ENCODE measurements around the gene CLHC1.
"Not testable (repeated sequence)": the region's sequence is repeated elsewhere in the genome, so short reads cannot be mapped to it uniquely, and the experiment has no call there.

CLHC1 gene

DNA sequence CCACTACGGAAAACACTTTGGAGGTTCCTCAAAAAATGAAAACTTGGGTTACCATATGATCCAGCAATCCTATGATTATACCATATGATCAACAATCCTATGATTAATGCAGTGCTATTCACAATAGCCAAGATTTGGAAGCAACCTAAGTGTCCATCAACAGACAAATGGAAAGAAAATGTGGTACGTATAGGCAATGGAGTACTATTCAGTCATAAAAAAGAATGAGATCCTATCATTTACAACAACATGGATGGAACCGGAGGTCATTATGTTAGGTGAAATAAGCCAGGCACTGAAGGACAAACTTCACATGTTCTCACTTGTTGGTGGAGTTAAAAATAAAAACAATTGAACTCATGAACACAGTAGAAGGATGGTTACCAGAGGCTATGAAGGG lies 27.6 kb downstream of the CLHC1 start:
- no peak for DNase-seq (ENCODE audit: low read depth in 1 of 2, low spot score in 1 of 2)
- H3K27me3 ChIP-seq (ENCODE audit: insufficient read depth, poor library complexity, severe bottlenecking): no peaks in the 10 kb centered on the region
- TF ChIP-seq, protein P1, sequence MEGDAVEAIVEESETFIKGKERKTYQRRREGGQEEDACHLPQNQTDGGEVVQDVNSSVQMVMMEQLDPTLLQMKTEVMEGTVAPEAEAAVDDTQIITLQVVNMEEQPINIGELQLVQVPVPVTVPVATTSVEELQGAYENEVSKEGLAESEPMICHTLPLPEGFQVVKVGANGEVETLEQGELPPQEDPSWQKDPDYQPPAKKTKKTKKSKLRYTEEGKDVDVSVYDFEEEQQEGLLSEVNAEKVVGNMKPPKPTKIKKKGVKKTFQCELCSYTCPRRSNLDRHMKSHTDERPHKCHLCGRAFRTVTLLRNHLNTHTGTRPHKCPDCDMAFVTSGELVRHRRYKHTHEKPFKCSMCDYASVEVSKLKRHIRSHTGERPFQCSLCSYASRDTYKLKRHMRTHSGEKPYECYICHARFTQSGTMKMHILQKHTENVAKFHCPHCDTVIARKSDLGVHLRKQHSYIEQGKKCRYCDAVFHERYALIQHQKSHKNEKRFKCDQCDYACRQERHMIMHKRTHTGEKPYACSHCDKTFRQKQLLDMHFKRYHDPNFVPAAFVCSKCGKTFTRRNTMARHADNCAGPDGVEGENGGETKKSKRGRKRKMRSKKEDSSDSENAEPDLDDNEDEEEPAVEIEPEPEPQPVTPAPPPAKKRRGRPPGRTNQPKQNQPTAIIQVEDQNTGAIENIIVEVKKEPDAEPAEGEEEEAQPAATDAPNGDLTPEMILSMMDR (IDR thresholded peaks at IDR 0.05; ENCODE audit: insufficient read depth, low read length): no peak
- TF ChIP-seq GABPA (IDR thresholded peaks at IDR 0.05; ENCODE audit: low read depth): no peak
- H3K4me3 ChIP-seq (replicated peaks; ENCODE audit: insufficient read depth, low read length): no peak overlapping the region
- no peak overlapping the region for H3K27ac ChIP-seq (replicated peaks)

DNA sequence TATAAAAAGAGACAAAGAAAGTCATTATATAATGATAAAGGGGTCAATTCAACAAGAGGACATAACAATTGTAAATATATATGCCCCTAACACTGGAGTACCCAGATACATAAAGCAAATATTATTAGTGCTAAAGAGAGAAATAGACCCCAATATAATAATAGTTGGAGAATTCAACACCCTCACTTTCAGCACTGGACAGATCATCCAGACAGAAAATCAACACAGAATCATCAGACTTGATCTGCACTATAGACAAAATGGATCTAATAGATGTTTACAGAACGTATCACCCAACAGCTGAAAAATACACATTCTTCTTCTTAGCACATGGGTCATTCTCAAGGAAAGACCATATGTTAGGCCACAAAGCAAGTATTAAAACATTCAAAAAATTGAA lies 31.7 kb downstream of the CLHC1 start:
- no peak overlapping the region for H3K27ac ChIP-seq (replicated peaks)
- H3K4me3 ChIP-seq (replicated peaks; ENCODE audit: insufficient read depth, low read length): no peak overlapping the region
- no peak for DNase-seq (ENCODE audit: low read depth in 1 of 2, low spot score in 1 of 2)
- TF ChIP-seq GABPA (IDR thresholded peaks at IDR 0.05; ENCODE audit: low read depth) (no peak), POLR2AphosphoS5 (IDR thresholded peaks at IDR 0.05; ENCODE audit: low read depth) (no peak), SPI1 (IDR thresholded peaks at IDR 0.05; ENCODE audit: borderline replicate concordance, low read depth) (no peak)
- TF ChIP-seq, protein P1 (IDR thresholded peaks at IDR 0.05; ENCODE audit: insufficient read depth, low read length): no peak
- TF ChIP-seq, protein P2, sequence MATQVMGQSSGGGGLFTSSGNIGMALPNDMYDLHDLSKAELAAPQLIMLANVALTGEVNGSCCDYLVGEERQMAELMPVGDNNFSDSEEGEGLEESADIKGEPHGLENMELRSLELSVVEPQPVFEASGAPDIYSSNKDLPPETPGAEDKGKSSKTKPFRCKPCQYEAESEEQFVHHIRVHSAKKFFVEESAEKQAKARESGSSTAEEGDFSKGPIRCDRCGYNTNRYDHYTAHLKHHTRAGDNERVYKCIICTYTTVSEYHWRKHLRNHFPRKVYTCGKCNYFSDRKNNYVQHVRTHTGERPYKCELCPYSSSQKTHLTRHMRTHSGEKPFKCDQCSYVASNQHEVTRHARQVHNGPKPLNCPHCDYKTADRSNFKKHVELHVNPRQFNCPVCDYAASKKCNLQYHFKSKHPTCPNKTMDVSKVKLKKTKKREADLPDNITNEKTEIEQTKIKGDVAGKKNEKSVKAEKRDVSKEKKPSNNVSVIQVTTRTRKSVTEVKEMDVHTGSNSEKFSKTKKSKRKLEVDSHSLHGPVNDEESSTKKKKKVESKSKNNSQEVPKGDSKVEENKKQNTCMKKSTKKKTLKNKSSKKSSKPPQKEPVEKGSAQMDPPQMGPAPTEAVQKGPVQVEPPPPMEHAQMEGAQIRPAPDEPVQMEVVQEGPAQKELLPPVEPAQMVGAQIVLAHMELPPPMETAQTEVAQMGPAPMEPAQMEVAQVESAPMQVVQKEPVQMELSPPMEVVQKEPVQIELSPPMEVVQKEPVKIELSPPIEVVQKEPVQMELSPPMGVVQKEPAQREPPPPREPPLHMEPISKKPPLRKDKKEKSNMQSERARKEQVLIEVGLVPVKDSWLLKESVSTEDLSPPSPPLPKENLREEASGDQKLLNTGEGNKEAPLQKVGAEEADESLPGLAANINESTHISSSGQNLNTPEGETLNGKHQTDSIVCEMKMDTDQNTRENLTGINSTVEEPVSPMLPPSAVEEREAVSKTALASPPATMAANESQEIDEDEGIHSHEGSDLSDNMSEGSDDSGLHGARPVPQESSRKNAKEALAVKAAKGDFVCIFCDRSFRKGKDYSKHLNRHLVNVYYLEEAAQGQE (IDR thresholded peaks at IDR 0.05; ENCODE audit: insufficient replicate concordance, low read depth): peak; percentile 84
- H3K27me3 ChIP-seq (ENCODE audit: insufficient read depth, poor library complexity, severe bottlenecking): no peaks in the 10 kb centered on the region

DNA sequence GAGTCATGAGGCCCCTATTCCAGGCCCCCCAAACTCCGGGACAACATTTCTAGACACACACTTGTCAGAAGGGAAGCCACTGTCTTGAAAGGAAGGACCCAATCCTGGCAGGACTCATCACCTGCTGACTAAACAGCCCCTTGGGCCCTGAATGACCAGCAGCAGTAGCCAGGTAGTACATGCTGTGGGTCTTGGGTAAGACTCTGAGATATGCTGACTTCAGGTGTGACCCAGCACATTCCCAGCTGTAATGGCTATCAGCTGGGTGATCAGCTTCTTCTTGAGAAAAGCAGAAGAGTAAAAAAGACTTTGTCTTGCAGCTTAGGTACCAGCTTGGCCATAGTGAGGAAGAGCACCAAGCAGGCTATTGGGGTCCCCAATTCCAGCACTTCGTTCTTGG lies 35.6 kb downstream of the CLHC1 start:
- Histone ChIP-seq H3K27me3 (ENCODE audit: insufficient read depth, poor library complexity, severe bottlenecking) (no peaks in the 10 kb centered on the region), H3K4me3 (replicated peaks; ENCODE audit: insufficient read depth, low read length) (no peak overlapping the region), H3K27ac (replicated peaks) (no peak overlapping the region)
- no peak for TF ChIP-seq GABPA (IDR thresholded peaks at IDR 0.05; ENCODE audit: low read depth)
- TF ChIP-seq SPI1 (IDR thresholded peaks at IDR 0.05; ENCODE audit: borderline replicate concordance, low read depth): no peak
- TF ChIP-seq POLR2AphosphoS5 (IDR thresholded peaks at IDR 0.05; ENCODE audit: low read depth): no peak
- TF ChIP-seq, protein P1 (IDR thresholded peaks at IDR 0.05; ENCODE audit: insufficient read depth, low read length): no peak
- TF ChIP-seq, protein P2 (IDR thresholded peaks at IDR 0.05; ENCODE audit: insufficient replicate concordance, low read depth): no peak
- no peak for DNase-seq (ENCODE audit: low read depth in 1 of 2, low spot score in 1 of 2)

DNA sequence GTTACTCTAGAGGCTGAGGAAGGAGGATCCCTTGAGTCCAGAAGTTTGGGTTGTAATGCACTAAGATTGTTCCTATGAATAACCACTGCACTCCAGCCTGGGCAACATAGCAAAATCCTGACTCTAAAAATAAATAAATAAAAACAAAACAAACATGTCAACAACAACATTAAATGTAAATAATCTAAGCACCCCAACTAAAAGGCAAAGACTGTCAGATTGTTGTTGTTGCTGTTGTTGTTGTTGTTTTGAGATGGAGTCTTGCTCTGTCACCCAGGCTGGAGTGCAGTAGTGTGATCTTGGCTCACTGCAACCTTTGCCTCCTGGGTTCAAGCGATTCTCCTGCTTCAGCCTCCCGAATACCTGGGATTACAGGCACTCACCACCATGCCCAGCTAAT lies 40.2 kb downstream of the CLHC1 start:
- DNase-seq (ENCODE audit: low read depth in 1 of 2, low spot score in 1 of 2); H3K27ac ChIP-seq (replicated peaks); H3K4me3 ChIP-seq (replicated peaks; ENCODE audit: insufficient read depth, low read length): not testable (repeated sequence)

DNA sequence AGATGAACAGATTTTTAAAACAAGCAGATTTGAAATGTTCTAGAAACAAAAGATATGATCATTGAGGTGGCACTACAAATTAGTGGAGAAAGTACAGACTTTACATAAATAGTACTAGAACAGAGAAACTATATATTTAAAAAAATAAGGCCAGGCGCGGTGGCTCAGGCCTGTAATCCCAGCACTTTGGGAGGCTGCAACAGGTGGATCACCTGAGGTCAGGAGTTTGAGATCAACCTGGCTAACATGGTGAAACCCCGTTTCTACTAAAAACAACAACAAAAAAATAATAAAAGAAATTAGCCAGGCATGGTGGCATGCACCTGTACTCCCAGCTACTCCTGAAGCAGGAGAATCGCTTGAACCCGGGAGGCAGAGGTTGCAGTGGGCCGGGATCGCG lies 45.3 kb downstream of the CLHC1 start:
- not testable (repeated sequence) for H3K4me3 ChIP-seq (replicated peaks; ENCODE audit: insufficient read depth, low read length); H3K27me3 ChIP-seq (ENCODE audit: insufficient read depth, poor library complexity, severe bottlenecking); H3K27ac ChIP-seq (replicated peaks); DNase-seq (ENCODE audit: low read depth in 1 of 2, low spot score in 1 of 2)

More for the DNA sequence above, 40.2 kb downstream of the CLHC1 start:
- H3K27me3 ChIP-seq (ENCODE audit: insufficient read depth, poor library complexity, severe bottlenecking): not testable (repeated sequence)

All from HL-60 (cell line).